Sciatic nerve (tissue), 2 donors: ENCODE results near the gene PCDHGC4. TPM values are rescaled to one million over a fixed set of nuclear protein-coding genes. Genes with fewer than 3 reads are reported as not detected.

Source experiments
- ATAC-seq: fragments of 200-7000 bp; cut with Tn5 transposase; one replicate; pipeline ENCODE4 v1.9.1; 2020; ENCODE audit warnings: mild to moderate bottlenecking, moderate library complexity
- DNase-seq: peaks from one replicate; pipeline ENCODE4 v3.0.0-alpha.2; 2020; ENCODE audit warnings: low spot score
- intact Hi-C: fragments of 100-400 bp; cut with DNase I; formaldehyde crosslinking; loops from one replicate; pipeline ENCODE4 v1.14.2; 2022
- total RNA-seq: library from RNA; stranded (reverse); fragmentation: NEBNext Ultra II Directional; extraction: Animal tissue kit (Norgen Biotek cat#: 25700); gene quantifications from one replicate; pipeline ENCODE4 v1.2.1, GENCODE V29; 2021
- donor health status: DM: no; HTN: no; CAD: no.
- donor health status: DM: no; HTN: no; CAD: no.

Gene PCDHGC4
- total RNA-seq, 1 donor from 2014 or later: 4.5 TPM

DNA sequence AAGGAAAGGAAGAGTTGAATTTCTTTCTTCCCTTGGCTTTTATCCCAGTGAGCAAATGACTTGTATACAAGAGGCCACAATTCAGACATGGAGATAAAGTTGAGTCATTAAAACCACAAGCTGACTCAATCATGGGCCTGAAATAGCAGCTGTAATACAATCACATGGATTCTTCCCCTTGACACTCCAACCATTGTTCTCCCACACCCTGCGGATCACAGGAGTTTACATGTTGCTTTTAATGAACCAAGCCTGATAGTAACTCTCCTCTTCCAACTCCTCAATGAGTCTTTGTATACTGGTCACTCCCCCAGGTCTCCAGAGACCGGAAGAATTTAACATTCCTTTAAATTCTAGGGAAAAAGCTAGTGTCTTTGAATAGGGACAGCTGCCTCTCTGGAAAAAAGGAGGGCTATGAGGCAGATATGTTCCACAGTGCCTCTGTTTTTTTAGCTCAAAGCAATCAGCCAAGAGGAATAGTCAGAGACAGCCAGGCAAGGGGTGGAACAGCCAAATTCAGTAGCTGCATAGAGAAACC, 36.5 kb downstream of the PCDHGC4 start:
- intact Hi-C loops: no loop called here
- DNase-seq (no peak), ATAC-seq (peak; percentile 87)

DNA sequence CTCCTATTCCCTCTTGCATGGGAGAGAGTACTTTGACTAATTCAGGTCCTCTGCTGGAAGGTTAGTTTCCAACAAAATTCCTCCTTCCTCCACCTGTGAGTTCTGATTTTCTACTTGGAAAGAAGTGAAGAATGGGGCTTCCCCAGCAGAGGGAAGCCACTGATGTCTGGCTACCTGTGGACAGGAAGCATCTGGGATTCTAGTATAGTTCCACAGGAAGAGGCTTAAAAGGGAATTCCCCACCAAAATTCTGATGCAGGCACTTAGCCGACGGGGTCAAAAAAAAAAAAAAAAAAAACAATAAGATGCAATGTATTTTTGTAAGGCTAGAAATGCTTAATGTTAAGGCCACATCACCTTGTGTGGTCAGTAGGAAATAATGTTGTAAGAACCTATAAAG, 37.5 kb downstream of the PCDHGC4 start:
- no peak for ATAC-seq
- no peak for DNase-seq
- intact Hi-C loops: no loop called here

DNA sequence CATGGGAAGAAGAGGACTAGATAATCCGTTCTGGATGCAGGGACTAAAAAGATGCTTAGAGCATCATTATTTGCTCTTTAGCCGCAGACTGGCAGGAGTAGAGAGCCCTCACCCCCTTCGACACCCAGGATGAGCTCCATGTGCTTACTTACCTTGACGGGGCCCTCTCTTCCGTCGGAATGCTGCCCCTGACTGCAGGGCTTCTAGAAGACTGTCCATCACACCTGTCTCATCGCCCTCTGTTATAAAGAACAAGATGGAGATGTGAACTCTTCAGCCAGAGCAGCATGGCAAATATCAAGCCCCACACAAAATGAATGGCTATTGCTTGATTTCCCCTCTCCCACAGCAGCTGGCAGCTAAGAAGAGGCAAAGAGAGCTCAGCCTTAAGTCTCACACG, 39.2 kb downstream of the PCDHGC4 start:
- intact Hi-C loops: no loop called here
- DNase-seq (no peak), ATAC-seq (no peak)

DNA sequence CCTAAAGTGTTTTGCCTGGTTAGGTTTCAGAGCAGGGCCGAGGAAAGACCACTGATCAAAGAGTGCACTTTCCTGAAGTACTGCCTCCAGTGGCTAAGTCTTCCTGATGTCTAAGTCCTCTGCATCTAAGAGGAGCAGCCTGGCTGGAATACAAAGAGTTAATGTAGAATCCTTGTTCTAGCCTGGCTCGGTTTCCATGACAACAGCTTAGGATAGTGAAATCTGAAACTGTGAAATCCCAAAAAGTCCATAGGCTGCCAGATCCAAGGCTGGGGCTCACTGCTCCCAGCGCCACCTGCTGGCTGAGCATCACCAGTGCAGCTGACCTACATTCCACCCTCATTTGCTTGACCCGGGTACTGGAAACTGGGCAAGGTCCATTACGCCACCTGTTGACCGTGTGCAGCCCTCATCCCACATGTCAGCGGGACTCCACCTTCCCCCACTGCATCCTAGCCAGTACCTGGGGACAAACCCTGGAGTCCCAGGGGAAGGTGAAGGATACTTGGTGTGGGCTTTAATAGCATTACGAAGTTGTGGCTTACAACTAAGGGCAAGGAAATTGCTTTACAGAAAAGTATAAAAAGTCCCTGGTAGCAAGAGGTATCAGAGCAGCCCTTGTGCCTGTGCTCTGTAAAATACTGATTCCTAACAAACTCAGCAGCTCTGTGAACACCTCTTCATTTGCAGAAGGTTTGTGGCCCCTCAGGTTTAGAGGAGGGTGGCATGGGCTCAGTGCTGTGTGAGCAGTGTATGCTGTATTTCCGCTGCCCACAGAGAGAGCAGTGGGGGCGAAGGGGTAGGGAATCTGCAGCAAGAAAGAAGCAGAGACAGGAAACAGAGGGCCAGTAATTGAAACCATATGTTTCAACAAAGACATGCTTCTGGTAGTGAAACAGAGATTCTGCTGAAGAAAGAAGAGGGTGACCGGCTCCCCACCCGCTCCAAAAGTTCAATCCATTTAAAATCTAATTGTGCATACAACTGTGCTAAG, 40.1 kb downstream of the PCDHGC4 start:
- DNase-seq (peak; percentile 90), ATAC-seq (peak; percentile 85)
- intact Hi-C loops: no loop called here

DNA sequence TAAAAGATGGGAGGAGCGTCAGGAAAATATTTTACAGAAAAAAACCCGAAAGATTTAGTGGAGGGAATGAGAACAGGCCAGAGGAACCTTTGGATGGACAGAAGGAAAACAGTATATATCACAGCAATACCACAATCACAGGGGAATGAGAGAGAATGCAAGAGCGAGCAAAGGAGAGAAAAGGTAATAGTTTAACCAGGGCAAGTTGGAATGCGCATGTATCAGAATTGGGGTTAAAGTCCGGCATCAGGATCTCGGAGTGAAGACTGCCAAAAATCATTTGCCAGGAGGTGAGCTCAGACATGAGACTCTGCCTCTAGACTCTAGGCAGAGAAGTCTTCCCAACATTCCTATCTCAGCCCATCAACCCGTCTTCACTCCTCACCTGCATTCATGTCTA, 40.8 kb downstream of the PCDHGC4 start:
- ATAC-seq (no peak), DNase-seq (no peak)
- intact Hi-C loops: no loop called here

DNA sequence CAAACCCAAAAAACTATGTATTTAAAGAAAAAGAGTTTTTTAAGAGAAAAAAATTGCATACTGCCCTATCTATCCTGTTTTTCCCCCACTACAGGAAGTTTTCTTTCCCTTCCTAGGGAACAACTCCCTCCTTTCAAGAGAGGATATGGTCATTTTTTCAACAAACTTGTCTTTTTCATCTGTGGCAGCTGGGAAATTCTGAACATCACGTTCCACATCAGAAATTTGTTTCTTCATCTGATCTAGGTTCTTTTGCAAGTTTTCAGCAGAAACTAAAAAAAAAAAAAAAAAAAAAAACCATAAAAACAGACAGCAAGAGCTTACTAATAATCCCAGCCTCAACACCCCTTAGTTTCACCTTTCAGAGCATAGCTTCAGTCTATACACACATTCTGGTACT, 42.6 kb downstream of the PCDHGC4 start:
- ATAC-seq (no peak), DNase-seq (no peak)
- intact Hi-C loops: no loop called here

DNA sequence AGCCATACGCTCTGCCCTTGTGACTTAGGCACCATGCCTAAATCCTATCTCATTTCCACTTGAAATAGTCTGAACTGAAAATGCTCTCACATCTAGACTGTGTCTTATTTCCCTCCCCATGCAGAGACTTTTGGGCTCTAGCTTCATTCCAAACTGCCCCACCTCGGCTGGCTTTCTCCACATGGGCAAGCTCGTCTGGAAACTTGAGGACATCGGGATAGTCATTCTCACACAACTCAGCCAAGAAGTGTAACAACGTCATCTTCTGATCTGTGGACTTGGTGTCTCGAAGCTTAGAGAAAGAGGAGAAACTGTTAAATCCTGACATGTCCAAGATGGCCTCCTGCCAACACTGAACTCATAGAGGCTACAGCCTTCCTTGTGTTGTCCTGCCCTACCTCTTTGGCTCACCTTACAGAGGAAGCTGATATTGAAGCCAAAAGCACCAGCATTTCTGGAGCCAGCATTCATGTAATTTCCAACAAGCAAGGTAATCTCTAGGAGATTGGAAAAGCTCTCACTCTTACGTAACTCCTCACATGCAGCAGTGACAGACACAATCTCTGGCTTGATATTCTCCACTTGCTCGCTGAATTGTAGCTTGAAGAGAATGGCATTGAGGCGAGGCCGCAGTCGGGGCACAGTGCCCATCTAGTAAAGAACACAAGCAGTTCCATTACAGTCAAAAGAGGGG, 43.6 kb downstream of the PCDHGC4 start:
- ATAC-seq: peak; percentile 7
- intact Hi-C loops: no loop called here
- DNase-seq: no peak

DNA sequence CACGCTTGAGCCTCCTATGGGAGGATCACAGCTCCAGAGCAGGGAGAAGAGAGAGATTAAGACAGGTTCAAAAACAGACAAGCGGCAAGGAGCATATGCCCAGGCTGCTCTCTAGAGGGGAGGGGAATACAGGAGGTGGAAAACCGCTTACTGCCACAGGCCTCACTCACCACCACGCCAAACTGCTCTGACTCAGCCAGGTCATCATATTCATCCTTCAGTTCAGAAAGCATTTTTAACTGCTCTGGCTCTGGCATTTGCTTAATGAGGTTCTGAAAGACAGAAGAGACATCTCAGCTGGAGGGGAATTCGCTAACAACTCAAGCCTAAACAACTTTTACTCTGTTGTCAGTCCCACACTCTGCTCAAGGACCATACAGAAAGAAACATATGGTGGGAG, 44.2 kb downstream of the PCDHGC4 start:
- no peak for DNase-seq
- ATAC-seq: no peak

DNA sequence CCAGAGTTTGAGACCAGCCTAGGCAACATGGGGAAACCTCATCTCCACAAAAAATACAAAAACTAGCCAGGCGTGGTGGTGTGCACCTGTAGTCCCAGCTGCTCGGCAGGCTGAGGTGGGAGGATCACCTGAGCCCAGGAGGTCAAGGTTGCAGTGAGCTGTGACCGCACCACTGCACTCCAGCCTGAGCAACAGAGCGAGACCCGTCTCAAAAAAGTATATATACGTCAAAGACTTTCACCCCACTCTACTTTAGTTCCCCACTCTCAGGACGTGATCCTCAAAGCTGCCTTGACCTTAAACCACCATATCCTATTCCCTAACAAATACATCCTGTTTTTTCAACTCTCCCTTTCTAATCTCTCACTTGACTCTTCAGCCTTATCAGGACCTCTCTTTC, 45.0 kb downstream of the PCDHGC4 start:
- intact Hi-C loops: no loop called here
- no peak for DNase-seq
- ATAC-seq: no peak

More for the DNA sequence above, 44.2 kb downstream of the PCDHGC4 start:
- intact Hi-C loops: no loop called here

DNA sequence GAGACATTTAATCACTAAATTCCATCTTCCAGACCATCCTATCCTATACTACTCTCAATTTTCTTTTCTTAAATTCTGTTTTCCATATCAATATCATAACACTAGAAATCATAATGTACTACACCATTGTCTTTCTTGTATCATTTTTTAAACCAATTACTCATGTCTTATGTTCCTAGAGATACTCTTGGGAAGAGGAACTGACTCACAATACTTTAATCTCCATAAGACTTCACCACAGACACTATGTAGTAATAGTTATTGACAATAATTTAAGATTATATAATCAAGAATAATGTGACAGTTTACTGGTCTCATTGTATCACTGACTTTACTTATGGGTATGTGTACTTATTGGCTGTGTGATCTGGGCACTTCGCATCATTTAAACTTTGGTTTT, 47.9 kb downstream of the PCDHGC4 start:
- ATAC-seq (no peak), DNase-seq (no peak)
- intact Hi-C loops: no loop called here

DNA sequence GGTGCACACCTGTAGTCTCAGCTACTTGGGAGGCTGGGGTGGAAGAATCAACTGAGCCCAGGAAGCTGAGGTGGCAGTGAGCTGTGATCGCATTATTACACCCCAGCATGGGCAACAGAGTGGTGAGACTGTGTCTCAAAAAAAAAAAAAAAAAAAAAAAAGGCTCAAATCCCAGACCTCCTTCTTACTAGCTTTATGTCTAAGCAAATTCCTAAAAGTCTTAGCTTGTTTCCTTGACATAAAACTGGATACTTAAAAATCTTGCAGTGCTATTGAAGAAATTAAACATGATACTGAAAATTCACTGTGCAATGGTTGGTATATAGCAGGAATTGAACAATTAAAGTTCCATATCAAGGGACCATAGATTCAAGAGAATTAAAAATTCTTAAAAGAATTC, 49.1 kb downstream of the PCDHGC4 start:
- ATAC-seq (no peak), DNase-seq (no peak)
- intact Hi-C loops: no loop called here

DNA sequence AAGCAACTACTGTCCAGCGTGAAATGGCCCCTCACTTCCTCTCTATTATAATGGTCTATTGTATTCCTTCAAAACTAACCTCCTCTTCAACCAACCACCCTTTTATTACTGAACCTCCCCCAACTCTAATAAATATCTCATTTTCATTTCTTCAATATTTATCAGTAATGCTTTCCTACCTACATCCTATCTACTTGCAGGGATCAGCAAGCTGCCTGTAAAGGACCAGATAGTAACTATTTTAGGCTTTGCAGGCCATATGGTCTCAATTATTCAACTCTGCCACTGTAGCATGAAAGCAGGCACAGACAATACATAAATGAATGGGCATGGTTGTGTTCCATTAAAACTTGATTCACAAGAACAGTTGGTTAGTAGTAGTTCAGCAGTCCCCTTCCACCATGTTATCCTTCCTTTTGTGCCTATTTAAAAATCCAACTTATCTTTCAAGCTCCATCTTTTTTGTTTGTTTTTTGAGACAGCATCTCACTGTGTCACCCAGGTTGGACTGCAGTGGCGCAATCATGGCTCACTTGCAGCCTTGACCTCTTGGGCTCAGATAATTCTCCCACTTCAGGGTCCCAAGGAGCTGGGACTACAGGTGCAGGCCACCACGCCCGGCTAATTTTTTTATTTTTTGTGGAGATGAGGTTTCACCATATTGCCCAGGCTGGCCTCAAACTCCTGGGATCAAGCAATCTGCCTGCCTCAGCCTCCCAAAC, 49.8 kb downstream of the PCDHGC4 start:
- ATAC-seq: no peak
- DNase-seq: no peak
- intact Hi-C loops: no loop called here

Other genes with a start within 250 kb of the PCDHGC4 start
- 7.3 TPM for gene PCDHB15, start 239.6 kb upstream of the PCDHGC4 start, total RNA-seq
- 1.4 TPM for gene SLC25A2, start 181.0 kb upstream of the PCDHGC4 start, total RNA-seq
- gene TAF7, start 164.2 kb upstream of the PCDHGC4 start, total RNA-seq: 84.3 TPM
- gene PCDHGA1, start 154.5 kb upstream of the PCDHGC4 start, total RNA-seq: 1.4 TPM
- 13.5 TPM for gene PCDHGA2, start 146.3 kb upstream of the PCDHGC4 start, total RNA-seq
- 6.7 TPM for gene PCDHGA3, start 141.2 kb upstream of the PCDHGC4 start, total RNA-seq
- 7.8 TPM for gene PCDHGB1, start 134.9 kb upstream of the PCDHGC4 start, total RNA-seq
- 10.6 TPM for gene PCDHGA4, start 130.0 kb upstream of the PCDHGC4 start, total RNA-seq
- gene PCDHGB2, start 125.0 kb upstream of the PCDHGC4 start, total RNA-seq: 10.2 TPM
- 8.8 TPM for gene PCDHGA5, start 120.9 kb upstream of the PCDHGC4 start, total RNA-seq
- gene PCDHGB3, start 114.8 kb upstream of the PCDHGC4 start, total RNA-seq: 9.7 TPM
- 10.3 TPM for gene PCDHGA6, start 111.1 kb upstream of the PCDHGC4 start, total RNA-seq
- 7.3 TPM for gene PCDHGA7, start 102.3 kb upstream of the PCDHGC4 start, total RNA-seq
- gene PCDHGB4, start 97.3 kb upstream of the PCDHGC4 start, total RNA-seq: 9.0 TPM
- gene PCDHGA8, start 92.4 kb upstream of the PCDHGC4 start, total RNA-seq: 5.3 TPM
- 16.3 TPM for gene PCDHGB5, start 87.1 kb upstream of the PCDHGC4 start, total RNA-seq
- 10.7 TPM for gene PCDHGA9, start 82.3 kb upstream of the PCDHGC4 start, total RNA-seq
- 12.4 TPM for gene PCDHGB6, start 77.0 kb upstream of the PCDHGC4 start, total RNA-seq
- gene PCDHGA10, start 72.0 kb upstream of the PCDHGC4 start, total RNA-seq: 8.9 TPM
- gene PCDHGB7, start 67.4 kb upstream of the PCDHGC4 start, total RNA-seq: 18.9 TPM
- gene PCDHGA11, start 64.0 kb upstream of the PCDHGC4 start, total RNA-seq: 7.8 TPM
- 12.1 TPM for gene PCDHGA12, start 54.5 kb upstream of the PCDHGC4 start, total RNA-seq
- gene PCDHGC3, start 9.1 kb upstream of the PCDHGC4 start, total RNA-seq: 71.4 TPM
- gene PCDHGC5, start 4.1 kb downstream of the PCDHGC4 start, total RNA-seq: 3.8 TPM
- 92.5 TPM for gene DIAPH1, start 134.0 kb downstream of the PCDHGC4 start, total RNA-seq
- 47.6 TPM for gene HDAC3, start 151.8 kb downstream of the PCDHGC4 start, total RNA-seq
- gene RELL2, start 152.0 kb downstream of the PCDHGC4 start, total RNA-seq: 0.85 TPM
- 33.0 TPM for gene FCHSD1, start 166.4 kb downstream of the PCDHGC4 start, total RNA-seq
- 22.4 TPM for gene ARAP3, start 197.2 kb downstream of the PCDHGC4 start, total RNA-seq